GM23248 (cell line): ENCODE measurements around the gene CPNE5.

Experiments used
- EZH2 ChIP-seq: fragments of 200-600 bp; sonication (generic); IDR thresholded peaks from 2 replicates; pipeline ENCODE4 v1.6.1; 2018; ENCODE audit warnings: antibody characterized with exemption, mild to moderate bottlenecking; ENCODE audit not compliant: insufficient read depth, poor library complexity, severe bottlenecking
- EZH2phosphoT487 ChIP-seq: fragments of 200-600 bp; sonication (generic); IDR thresholded peaks from 2 replicates; pipeline ENCODE4 v1.6.1; 2018; ENCODE audit warnings: antibody characterized with exemption, moderate library complexity, mild to moderate bottlenecking, low read depth; ENCODE audit not compliant: insufficient read depth

DNA sequence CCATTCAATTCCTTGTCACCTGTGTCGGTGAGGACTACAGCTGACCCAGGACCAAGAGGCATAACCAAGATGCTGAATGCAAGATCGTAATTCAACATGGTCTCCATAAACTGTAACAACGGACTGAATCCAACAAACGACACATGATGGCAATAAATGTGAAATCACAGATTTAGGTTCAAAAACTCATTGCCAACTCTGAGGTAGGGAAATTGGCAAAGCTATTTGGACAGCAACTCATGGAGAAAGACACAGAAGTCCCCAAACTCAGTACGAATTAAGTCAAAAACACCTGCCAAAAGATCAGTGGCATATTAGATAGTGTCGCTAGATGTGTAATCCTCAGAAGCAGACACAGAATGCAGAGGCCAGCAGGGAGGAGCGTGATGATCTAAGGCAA is 25.0 kb downstream of the CPNE5 start:
- TF ChIP-seq EZH2 (no peak), EZH2phosphoT487 (no peak)
